OCI-LY1 (cell line): ENCODE results near the gene GOLGA1.

Experiments used
- EZH2 ChIP-seq: fragments of 200-600 bp; sonication (generic), shearing (Covaris generic); IDR thresholded peaks from 2 replicates; pipeline ENCODE4 v1.8.0; 2017; ENCODE audit warnings: borderline replicate concordance, mixed run types, mild to moderate bottlenecking, antibody characterized with exemption, low read length, moderate library complexity, mixed read lengths
- TF ChIP-seq, protein P1 (sequence below): fragments of 200-600 bp; sonication (generic), shearing (Covaris generic); IDR thresholded peaks from 2 replicates; pipeline ENCODE4 v1.5.1; 2017; ENCODE audit warnings: mild to moderate bottlenecking, antibody characterized with exemption, low read length, moderate library complexity, mixed read lengths

DNA sequence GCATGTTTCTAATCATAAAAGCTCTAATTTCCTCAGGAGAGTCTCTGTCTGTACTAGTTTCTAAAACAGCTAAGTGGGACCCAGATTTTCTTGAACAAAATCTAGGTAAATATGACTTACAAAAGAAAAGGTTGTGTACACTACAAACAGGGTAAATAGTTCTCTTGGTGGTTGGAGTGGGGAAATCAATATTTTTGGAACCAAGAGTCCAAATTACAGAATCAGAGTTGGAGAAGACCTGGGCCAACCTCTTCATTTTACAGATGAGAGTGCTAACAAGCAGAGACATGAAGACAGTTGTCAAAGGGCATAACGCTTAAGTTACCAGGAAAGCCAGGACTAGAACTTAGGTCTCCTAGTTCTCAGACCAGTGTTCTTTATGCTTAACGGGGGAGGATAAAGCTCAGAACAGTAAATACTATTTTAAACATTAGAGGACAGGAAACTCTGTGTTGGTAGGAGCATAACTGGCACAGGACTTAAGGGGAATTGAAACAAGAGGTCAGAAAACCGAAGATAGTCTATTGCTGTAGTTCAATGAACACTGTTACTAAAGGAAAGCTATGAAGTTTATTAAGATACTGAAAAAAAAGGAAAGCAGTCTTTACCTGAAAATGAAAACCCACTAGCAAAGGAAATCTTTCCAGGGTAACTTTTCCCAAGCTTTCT lies 9.3 kb upstream of the GOLGA1 start:
- TF ChIP-seq, protein P1, sequence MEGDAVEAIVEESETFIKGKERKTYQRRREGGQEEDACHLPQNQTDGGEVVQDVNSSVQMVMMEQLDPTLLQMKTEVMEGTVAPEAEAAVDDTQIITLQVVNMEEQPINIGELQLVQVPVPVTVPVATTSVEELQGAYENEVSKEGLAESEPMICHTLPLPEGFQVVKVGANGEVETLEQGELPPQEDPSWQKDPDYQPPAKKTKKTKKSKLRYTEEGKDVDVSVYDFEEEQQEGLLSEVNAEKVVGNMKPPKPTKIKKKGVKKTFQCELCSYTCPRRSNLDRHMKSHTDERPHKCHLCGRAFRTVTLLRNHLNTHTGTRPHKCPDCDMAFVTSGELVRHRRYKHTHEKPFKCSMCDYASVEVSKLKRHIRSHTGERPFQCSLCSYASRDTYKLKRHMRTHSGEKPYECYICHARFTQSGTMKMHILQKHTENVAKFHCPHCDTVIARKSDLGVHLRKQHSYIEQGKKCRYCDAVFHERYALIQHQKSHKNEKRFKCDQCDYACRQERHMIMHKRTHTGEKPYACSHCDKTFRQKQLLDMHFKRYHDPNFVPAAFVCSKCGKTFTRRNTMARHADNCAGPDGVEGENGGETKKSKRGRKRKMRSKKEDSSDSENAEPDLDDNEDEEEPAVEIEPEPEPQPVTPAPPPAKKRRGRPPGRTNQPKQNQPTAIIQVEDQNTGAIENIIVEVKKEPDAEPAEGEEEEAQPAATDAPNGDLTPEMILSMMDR: no peak
- TF ChIP-seq EZH2: no peak
